Kidney (tissue), 14 donors: ENCODE data around the gene ZFP92. TPM values are rescaled to one million over a fixed set of nuclear protein-coding genes. Genes with fewer than 3 reads are reported as not detected.

Experiments
- DNase-seq, 5 donors: peaks; one replicate each; pipeline ENCODE4 v3.0.0-alpha.2; 2013 to 2020
- FAIRE-seq: peaks from 2 replicates; lab custom pipeline; 2012; peaks lifted over from hg19 to GRCh38; lab: Jason Lieb, UNC
- H3K27ac ChIP-seq, 2 donors: one replicate each; pipeline ENCODE4 v1.7.0; 2013; ENCODE audit warnings: low read depth in 2 of 2, low read length in 2 of 2, inconsistent platforms in 1 of 2
- H3K27me3 ChIP-seq: one replicate; pipeline ENCODE4 v1.7.1; 2013; ENCODE audit warnings: low read length, inconsistent platforms; ENCODE audit not compliant: control insufficient read depth, insufficient read depth
- H3K36me3 ChIP-seq, 3 donors: one replicate each; pipeline versions ENCODE4 v1.7.0 to v1.7.1; 2013; ENCODE audit warnings: low read length in 3 of 3, control low read depth in 1 of 3, inconsistent platforms in 1 of 3; ENCODE audit not compliant: insufficient read depth in 3 of 3, control insufficient read depth in 2 of 3
- H3K4me1 ChIP-seq, 3 donors: one replicate each; pipeline versions ENCODE4 v1.7.0 to v1.7.1; 2013; ENCODE audit warnings: low read length in 3 of 3, inconsistent platforms in 1 of 3, low read depth in 1 of 3; ENCODE audit not compliant: control insufficient read depth in 2 of 3, insufficient read depth in 2 of 3
- H3K4me3 ChIP-seq, 3 donors: one replicate each; pipeline versions ENCODE4 v1.7.0 to v1.8.1; 2013; ENCODE audit warnings: low read length in 3 of 3, control low read depth in 1 of 3, inconsistent platforms in 1 of 3
- H3K9ac ChIP-seq, 3 donors: one replicate each; pipeline versions ENCODE4 v1.7.0 to v1.7.1; 2013; ENCODE audit warnings: low read length in 3 of 3, control low read depth in 1 of 3, inconsistent platforms in 1 of 3
- H3K9me3 ChIP-seq, 3 donors: one replicate each; pipeline versions ENCODE4 v1.7.0 to v1.7.1; 2013; ENCODE audit warnings: low read length in 3 of 3, control low read depth in 1 of 3, inconsistent platforms in 1 of 3; ENCODE audit not compliant: control insufficient read depth in 2 of 3, insufficient read depth in 1 of 3
- CTCF ChIP-seq: IDR thresholded peaks from 3 replicates; pipeline ENCODE4 v1.5.1; 2012; ENCODE audit warnings: mild to moderate bottlenecking, moderate library complexity, borderline replicate concordance; ENCODE audit not compliant: insufficient read depth; ENCODE audit errors: extremely low read depth
- intact Hi-C: fragments of 100-400 bp; cut with DNase I; formaldehyde crosslinking; loops from one replicate; pipeline ENCODE4 v1.11.1; 2022
- polyA plus RNA-seq: library from polyadenylated mRNA; stranded (reverse); fragments of 350-450 nt; fragmentation: Illumina TruSeq; extraction: RNeasy Lipid Tissue Mini Kit (QIAGEN cat#74804); gene quantifications from one replicate; pipeline ENCODE4 v1.2.3, GENCODE V29; 2014; ENCODE audit warnings: low read depth, low replicate concordance; ENCODE audit not compliant: insufficient read depth
- total RNA-seq: library from RNA; stranded (reverse); fragmentation: NEBNext Ultra II Directional; extraction: Animal tissue kit (Norgen Biotek cat#: 25700); gene quantifications from one replicate; pipeline ENCODE4 v1.2.1, GENCODE V29; 2021
- donor health status: control.
- donor health status: control.
- donor health status: control.
- donor health status: control.
- donor health status: control.
- donor health status: DM: yes; HTN: yes; CAD: no.
- donor health status: Normal renal cell carcinoma (clear cell type).

The ZFP92 gene
- total and polyA plus RNA-seq, 2 donors from 2014 or later: 0.47 to 0.91 TPM

GRCh38 chrX:153446950-153447580, 35.8 kb downstream of the ZFP92 start:
- Histone ChIP-seq H3K27me3 (no peaks in the 10 kb centered on the region), H3K4me1 (no peaks in the 10 kb centered on the region), H3K9ac (no peak overlapping the region), H3K9me3 (no peaks in the 10 kb centered on the region), H3K36me3 (no peaks in the 10 kb centered on the region), H3K4me3 (no peak overlapping the region), H3K27ac (no peak overlapping the region)
- FAIRE-seq: no peak
- intact Hi-C loops: no loop called here
- no peak for TF ChIP-seq CTCF
- DNase-seq: no peak

GRCh38 chrX:153447581-153447960, 36.3 kb downstream of the ZFP92 start:
- Histone ChIP-seq H3K4me1 (no peaks in the 10 kb centered on the region), H3K27ac (no peak overlapping the region), H3K27me3 (no peaks in the 10 kb centered on the region), H3K9me3 (no peaks in the 10 kb centered on the region), H3K36me3 (no peaks in the 10 kb centered on the region), H3K9ac (no peak overlapping the region), H3K4me3 (no peak overlapping the region)
- no peak for TF ChIP-seq CTCF
- intact Hi-C loops: no loop called here
- no peak for DNase-seq
- FAIRE-seq: no peak

GRCh38 chrX:153448556-153449367, 37.5 kb downstream of the ZFP92 start:
- no peak for TF ChIP-seq CTCF
- FAIRE-seq: no peak

More at GRCh38 chrX:153448556-153449367, 37.5 kb downstream of the ZFP92 start:
- Histone ChIP-seq H3K4me1 (no peaks in the 10 kb centered on the region), H3K36me3 (no peaks in the 10 kb centered on the region), H3K4me3 (no peak overlapping the region), H3K9me3 (no peaks in the 10 kb centered on the region), H3K27ac (no peak overlapping the region), H3K9ac (no peak overlapping the region), H3K27me3 (no peaks in the 10 kb centered on the region)
- intact Hi-C loops: no loop called here
- peak in 1 of 5 donors; percentile 63 for DNase-seq
